H54 (cell line): Measurements from ENCODE around the gene RPUSD3.

ENCODE experiments used
- DNase-seq: peaks from one replicate; pipeline ENCODE4 v3.0.0; 2011; ENCODE audit warnings: low spot score, mixed read lengths; ENCODE audit not compliant: insufficient read length
- FAIRE-seq: peaks from 3 replicates; lab custom pipeline; 2011; peaks lifted over from hg19 to GRCh38; lab: Jason Lieb, UNC
- POLR2A ChIP-seq: IDR thresholded peaks from 2 replicates; pipeline ENCODE4 v1.6.1; 2011; ENCODE audit warnings: low read depth, mild to moderate bottlenecking, low read length

RPUSD3 gene, protein sequence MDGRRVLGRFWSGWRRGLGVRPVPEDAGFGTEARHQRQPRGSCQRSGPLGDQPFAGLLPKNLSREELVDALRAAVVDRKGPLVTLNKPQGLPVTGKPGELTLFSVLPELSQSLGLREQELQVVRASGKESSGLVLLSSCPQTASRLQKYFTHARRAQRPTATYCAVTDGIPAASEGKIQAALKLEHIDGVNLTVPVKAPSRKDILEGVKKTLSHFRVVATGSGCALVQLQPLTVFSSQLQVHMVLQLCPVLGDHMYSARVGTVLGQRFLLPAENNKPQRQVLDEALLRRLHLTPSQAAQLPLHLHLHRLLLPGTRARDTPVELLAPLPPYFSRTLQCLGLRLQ

DNA sequence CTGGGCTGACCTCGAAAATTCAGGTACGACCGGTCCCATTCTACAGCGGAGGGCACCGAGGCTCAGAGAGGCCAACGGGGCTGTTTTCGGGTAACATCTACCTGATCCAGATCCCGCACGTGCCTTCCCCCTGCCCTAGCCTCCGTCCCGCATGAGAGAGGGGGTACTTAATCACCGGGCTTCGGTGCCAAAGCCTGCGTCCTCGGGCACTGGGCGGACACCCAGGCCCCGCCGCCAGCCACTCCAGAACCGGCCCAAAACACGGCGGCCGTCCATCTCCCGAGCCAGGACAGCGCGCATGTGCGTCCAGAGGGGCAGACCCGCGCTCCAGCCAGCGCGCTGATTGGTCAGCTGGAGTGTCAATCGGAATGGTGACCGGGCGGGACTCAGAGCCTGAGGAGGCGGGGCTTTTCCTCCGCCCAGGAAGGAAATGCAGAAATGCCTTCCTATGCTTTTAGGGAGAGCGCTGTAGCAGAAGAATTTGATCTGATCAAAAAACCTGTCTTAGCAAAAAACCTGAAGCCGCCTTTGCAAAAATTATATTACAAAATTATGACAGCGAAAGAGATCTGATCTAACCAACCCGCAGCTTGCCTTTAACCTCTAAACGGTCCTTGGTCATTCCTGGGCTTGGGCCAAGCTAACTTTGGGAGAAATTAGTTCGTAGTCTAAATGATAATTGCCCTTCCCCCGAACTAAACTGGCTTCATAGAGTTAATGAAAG lies at the start of gene RPUSD3:
TSS of gene RPUSD3 (minus strand) at position 294 of the 724 bp plus-strand sequence. CDS start at position 276, 18 bp downstream.
- peak; percentile 93 for DNase-seq
- FAIRE-seq, result peak; percentile 36
- TF ChIP-seq POLR2A, result peak; percentile 88

DNA sequence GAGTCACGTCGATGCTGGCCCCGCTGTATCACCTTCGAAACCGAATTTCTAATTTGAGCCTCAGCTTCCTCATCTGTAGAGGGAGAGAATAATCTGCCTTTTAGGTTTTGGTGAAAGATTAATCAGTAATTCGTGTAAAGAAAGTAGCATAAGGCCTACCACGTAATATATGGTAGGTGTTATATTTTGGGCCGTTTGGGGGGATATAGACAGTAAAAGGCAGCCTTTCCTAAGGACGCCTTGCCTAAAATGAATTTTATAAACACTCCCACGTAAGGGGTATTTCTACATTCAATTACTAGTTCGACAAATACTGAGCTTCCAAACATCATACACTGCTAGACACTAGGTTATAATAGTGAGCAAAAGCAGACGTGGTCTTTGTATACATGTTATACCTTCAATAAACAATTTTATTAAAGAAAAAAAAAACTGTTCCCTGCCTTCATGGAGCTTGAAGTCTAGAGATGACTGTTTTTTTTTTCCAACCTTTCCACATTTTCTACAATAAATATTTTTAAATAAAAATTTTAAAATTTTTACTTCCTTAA lies 47.3 kb upstream of the RPUSD3 start:
- TF ChIP-seq POLR2A, result no peak
- FAIRE-seq (no peak), DNase-seq (no peak)

DNA sequence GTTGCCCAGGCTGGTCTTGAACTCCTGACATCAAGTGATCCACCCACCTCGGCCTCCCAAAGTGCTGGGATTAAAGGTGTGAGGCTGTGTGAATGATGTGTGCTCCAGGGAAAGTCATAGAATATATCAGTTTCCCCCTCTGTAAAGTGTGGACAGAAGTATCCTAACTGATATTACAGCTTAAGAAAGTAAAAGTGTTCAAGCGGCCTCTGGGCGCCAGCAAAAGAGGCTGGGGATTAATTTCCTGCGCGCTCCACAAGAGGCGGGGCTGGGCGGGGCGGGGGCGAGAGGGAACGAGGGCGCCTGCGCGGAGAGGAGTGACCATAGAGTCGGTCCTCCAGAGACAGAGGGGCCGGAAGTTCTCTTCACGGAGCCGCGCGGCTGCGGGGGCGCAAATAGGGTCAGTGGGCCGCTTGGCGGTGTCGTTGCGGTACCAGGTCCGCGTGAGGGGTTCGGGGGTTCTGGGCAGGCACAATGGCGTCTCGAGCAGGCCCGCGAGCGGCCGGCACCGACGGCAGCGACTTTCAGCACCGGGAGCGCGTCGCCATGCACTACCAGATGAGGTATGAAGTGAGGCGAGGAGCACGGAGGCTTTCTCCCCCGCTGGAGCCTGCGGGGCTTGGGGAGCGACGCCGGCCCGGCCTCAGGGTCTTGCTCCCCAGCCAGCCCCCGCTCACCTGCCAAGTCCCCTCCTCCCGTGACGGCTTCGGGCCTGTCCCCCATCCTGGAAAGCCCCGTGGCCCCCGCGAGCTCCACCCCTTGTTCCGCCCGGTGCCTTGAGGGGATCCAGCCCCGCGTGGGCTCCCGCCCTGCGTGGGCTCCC lies 46.7 kb upstream of the RPUSD3 start, which contains the start of gene JAGN1:
TSS of gene JAGN1 (plus strand) at position 362 of the 823 bp plus-strand sequence. CDS start at position 475, 113 bp downstream.
- FAIRE-seq (no peak), DNase-seq (peak; percentile 58)
- peak; percentile 81 for TF ChIP-seq POLR2A

- no peak for DNase-seq
- TF ChIP-seq POLR2A, result no peak
- no peak for FAIRE-seq
Measured at GRCh38 chr3:9889405-9889804, 45.6 kb upstream of the RPUSD3 start.

DNA sequence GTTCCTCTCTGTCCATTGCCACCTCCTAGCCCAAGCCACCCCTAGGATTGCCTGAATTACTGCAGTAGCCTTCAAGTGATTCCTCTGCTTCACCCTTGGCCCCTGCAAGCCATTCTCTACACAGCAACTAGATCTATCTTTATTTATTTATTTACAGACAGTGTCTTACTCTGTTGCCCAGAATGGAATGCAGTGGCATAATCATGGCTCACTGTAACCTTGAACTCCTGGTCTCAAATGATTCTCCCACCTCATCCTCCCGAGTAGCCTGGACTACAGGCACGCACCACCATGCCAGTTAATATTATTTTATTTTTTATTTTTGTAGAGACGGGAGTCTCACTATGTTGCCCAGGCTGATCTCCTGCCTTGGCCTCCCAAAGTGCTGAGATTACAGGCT lies 44.7 kb upstream of the RPUSD3 start:
- no peak for TF ChIP-seq POLR2A
- DNase-seq (no peak), FAIRE-seq (no peak)

- no peak for TF ChIP-seq POLR2A
- FAIRE-seq, result no peak
Measured at GRCh38 chr3:9887480-9887879, 43.7 kb upstream of the RPUSD3 start.

DNA sequence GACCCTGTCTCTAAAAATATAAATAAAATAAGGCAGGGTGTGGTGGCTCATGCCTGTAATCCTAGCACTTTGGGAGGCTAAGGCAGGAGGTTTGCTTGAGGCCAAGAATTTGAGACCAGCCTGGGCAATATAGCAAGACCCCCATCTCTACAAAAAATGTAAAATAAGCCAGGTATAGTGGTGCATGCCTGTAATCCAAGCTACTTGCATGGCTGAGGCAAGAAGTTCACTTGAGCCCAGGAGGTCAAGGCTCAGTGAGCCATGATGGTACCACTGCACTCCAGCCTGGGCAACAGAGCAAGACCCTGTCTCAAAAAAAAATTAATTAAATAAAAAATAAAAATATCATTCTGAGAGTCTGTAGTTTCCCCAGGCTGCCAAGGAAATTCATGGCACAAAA lies 42.5 kb upstream of the RPUSD3 start:
- no peak for TF ChIP-seq POLR2A
- no peak for FAIRE-seq
- DNase-seq, result no peak

More at GRCh38 chr3:9887480-9887879, 43.7 kb upstream of the RPUSD3 start:
- no peak for DNase-seq

- FAIRE-seq (peak; percentile 85), DNase-seq (peak; percentile 78)
- TF ChIP-seq POLR2A, result no peak
Measured at GRCh38 chr3:9884555-9885165, 40.9 kb upstream of the RPUSD3 start.

DNA sequence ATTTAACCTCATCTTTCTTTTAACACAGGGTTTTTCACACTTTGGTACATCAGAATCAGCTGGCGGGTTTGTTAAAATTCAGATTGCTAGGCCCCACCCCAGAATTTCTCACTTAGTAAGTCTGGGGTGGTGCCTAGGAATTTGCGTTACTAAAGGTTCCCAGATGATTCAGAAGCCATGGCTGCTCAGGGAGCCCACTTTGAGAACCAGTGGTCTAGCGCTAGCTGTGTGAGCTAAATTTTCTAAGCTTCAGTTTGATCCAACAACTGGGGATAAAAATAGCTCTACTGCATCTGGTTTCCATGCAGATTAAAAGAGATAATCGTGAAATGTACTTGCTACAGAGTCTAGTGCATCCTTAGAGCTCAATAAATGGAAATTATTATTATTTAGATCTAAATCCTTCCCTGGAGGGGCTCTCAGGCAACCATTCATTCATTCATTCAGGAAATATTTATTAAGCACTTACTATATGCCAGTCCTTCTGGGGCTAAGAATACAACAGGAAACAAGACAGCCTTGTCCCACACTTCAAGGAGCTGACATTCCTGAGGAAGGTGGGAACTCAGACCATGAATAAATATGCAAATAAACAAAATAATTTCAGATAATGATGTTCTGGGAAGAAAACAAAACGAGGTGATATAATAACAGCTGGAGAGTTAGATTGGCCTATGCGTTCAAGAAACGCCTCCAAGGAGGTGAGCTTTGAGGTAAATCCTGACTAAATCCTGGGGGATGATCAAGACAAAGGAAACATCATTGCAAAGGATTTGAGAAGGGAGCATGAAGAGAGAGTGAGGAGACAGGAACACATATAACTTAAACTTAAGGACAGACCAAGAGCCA lies 40.1 kb upstream of the RPUSD3 start:
- no peak for DNase-seq

DNA sequence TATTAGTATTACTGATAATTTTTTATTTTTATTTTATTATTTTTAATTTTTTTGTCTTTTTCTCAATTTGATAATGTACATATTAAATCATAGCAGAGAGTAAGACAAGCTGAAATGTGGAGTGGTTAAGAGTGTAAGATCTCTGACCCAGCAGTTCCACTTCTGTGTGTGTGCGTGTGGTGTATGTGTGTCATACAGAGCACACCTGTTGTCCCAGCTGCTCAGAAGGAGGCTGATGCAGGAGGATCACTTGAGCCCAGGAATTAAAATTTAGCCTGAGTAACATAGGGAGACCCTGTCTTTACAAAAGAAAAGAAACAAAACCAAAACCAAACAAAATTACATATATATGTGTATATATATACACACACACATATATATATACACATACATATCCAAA lies 37.6 kb upstream of the RPUSD3 start:
- FAIRE-seq, result no peak
- TF ChIP-seq POLR2A, result no peak

More for the DNA sequence above, 40.1 kb upstream of the RPUSD3 start:
- no peak for TF ChIP-seq POLR2A
- FAIRE-seq, result no peak

DNA sequence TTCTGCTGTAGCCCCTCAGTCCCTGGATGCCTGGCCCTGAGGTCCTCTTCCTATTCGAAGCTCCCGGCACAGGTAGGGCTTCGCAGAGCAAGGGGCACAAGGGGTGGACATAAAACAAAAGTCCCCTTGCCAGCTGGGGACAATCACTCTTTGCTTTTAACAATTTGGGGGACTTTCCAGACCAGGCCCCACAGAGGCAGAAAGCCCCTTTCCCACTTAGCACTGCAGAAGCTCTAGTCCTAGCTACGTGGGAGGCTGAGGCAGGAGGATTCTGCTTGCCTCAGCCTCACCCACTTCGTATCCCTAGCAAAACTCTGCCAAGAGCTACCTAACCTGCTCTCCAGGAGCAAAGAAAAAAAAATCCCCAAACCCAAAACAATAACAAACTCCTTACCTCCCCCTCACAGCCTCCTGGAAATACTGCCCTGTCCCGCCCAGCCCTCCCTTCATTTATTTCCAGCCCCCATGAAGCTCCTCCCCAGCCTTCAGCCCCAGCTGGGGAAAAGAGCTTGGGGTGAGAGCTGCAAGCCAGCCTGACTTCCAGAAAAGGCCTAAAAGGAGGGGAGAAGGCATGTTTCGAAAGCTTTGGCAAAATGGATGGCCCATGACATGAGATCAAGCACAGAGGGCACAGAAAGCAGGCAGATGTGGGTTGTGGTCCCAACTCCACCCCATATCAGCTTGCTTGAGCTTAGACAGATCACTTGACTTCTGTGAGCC lies 36.2 kb upstream of the RPUSD3 start, which contains the start of gene CIDEC:
TSS of gene CIDEC (minus strand) at position 424 of the 720 bp plus-strand sequence. CDS start 1,767 bp downstream, outside the sequence.
- TF ChIP-seq POLR2A, result no peak
- DNase-seq (no peak), FAIRE-seq (no peak)

More for the DNA sequence above, 37.6 kb upstream of the RPUSD3 start:
- no peak for DNase-seq
